ENCODE data around the gene SLC14A1. TPM values are rescaled to one million over a fixed set of nuclear protein-coding genes. Genes with fewer than 3 reads are reported as not detected.

SLC14A1 gene
- total and polyA plus RNA-seq, 2 experiments from 2014 or later = 0.21 to 0.53 TPM

GRCh38 chr18:45786941-45787340 lies 63.0 kb downstream of the SLC14A1 start:
- no peak for ATAC-seq
- Mint-ChIP-seq H3K4me3 (no peak overlapping the region), H3K27ac (no peak overlapping the region), H3K27me3 (ENCODE audit: insufficient read depth, low read depth, poor library complexity) (peaks cover 8% of the 10 kb centered on the region), H3K4me1 (peaks cover 12% of the 10 kb centered on the region), H3K9me3 (no peaks in the 10 kb centered on the region; the same call in 2 of the 3 replicates), H3K36me3 (ENCODE audit: low read depth) (no peaks in the 10 kb centered on the region; the same call in 2 of the 3 replicates)
- DNase-seq (ENCODE audit: low spot score) = no peak
- no peak overlapping the region for H3K4me3 ChIP-seq
- TF ChIP-seq STAT1 (IDR thresholded peaks at IDR 0.05; ENCODE audit: unreplicated experiment) (no peak), CTCF (conservative IDR thresholded peaks at IDR 0.05; ENCODE audit: low read depth in 2 of 2) (no peak), EZH2 (IDR thresholded peaks at IDR 0.05; ENCODE audit: low read depth, unreplicated experiment) (no peak), ETS1 (IDR thresholded peaks at IDR 0.05) (no peak), ZNF114 (CRISPR knock-in tag; IDR thresholded peaks at IDR 0.05) (no peak), JUNB (IDR thresholded peaks at IDR 0.05; ENCODE audit: unreplicated experiment) (no peak), NANOG (IDR thresholded peaks at IDR 0.05; ENCODE audit: borderline replicate concordance) (no peak), ZNF331 (CRISPR knock-in tag; IDR thresholded peaks at IDR 0.05; ENCODE audit: low read depth) (no peak), POLR2AphosphoS5 (IDR thresholded peaks at IDR 0.05; ENCODE audit: low read depth) (no peak), ZNF462 (CRISPR knock-in tag; IDR thresholded peaks at IDR 0.05) (no peak), CREB1 (CRISPR knock-in tag; IDR thresholded peaks at IDR 0.05; ENCODE audit: low read depth) (no peak), REST (IDR thresholded peaks at IDR 0.05; ENCODE audit: unreplicated experiment) (no peak), EZH2phosphoT487 (IDR thresholded peaks at IDR 0.05; ENCODE audit: unreplicated experiment) (no peak)
- H3K4me2 ChIP-seq = no peak overlapping the region
- no peaks in the 10 kb centered on the region for H4K20me1 ChIP-seq (replicated peaks; ENCODE audit: insufficient read depth)
- no peaks in the 10 kb centered on the region for H3F3A ChIP-seq (replicated peaks; ENCODE audit: low read depth)
- no peaks in the 10 kb centered on the region for H3K27me3 ChIP-seq (ENCODE audit: insufficient read depth)
- peaks cover 6% of the 10 kb centered on the region for H3K4me1 ChIP-seq (ENCODE audit: insufficient read depth)
- H3K79me2 ChIP-seq (replicated peaks; ENCODE audit: insufficient read depth) = no peaks in the 10 kb centered on the region
- no peaks in the 10 kb centered on the region for H3K36me3 ChIP-seq (ENCODE audit: insufficient read depth)
- peak overlapping the region; percentile 47; the same call in 1 of the 2 replicates for H2AFZ ChIP-seq
- H3K27ac ChIP-seq (ENCODE audit: low read depth) = no peak overlapping the region
- peaks cover 4% of the 10 kb centered on the region; the same call in 1 of the 2 replicates for H3K9me2 ChIP-seq (ENCODE audit: insufficient read depth)

Data from GM23338 (cell line).